ENCODE results near the gene PTCHD1. TPM values are rescaled to one million over a fixed set of nuclear protein-coding genes. Genes with fewer than 3 reads are reported as not detected.
A peak's percentile ranks its signal among the peaks of the same experiment; 100 is the strongest.

PTCHD1 gene
- total RNA-seq, 2 donors from 2014 or later, result under 0.01 TPM; not detected in 1

- Histone ChIP-seq H3K4me1 (peaks cover 5% of the 10 kb centered on the region), H3K27me3 (no peaks in the 10 kb centered on the region), H3K9me3 (no peaks in the 10 kb centered on the region), H3K4me3 (no peak overlapping the region), H3K36me3 (replicated peaks in 1 of 2; ENCODE audit: insufficient read depth in 1 of 2, low read depth in 2 of 2) (no peaks in the 10 kb centered on the region), H3K27ac (no peak overlapping the region)
- DNase-seq (no peak), ATAC-seq (no peak)
- 87 to 90% methylated on average over 5 of the region's 5 CpGs for WGBS, 2 donors
- intact Hi-C loops (cut with DNase I), result no loop called here
- TF ChIP-seq CTCF (IDR thresholded peaks at IDR 0.05) (no peak), POLR2A (IDR thresholded peaks at IDR 0.05) (no peak)
Observed at GRCh38 chrX:23392195-23392594, 57.5 kb downstream of the PTCHD1 start.

GRCh38 chrX:23394421-23394820, 59.8 kb downstream of the PTCHD1 start:
- no peak for TF ChIP-seq CTCF (IDR thresholded peaks at IDR 0.05)
- no peak for TF ChIP-seq POLR2A (IDR thresholded peaks at IDR 0.05)

GRCh38 chrX:23396263-23396662, 61.6 kb downstream of the PTCHD1 start:
- no peak for ATAC-seq
- TF ChIP-seq POLR2A (IDR thresholded peaks at IDR 0.05) (no peak), CTCF (IDR thresholded peaks at IDR 0.05) (no peak)
- Histone ChIP-seq H3K4me1 (peaks cover 5% of the 10 kb centered on the region), H3K27me3 (no peaks in the 10 kb centered on the region), H3K9me3 (no peaks in the 10 kb centered on the region), H3K4me3 (no peak overlapping the region), H3K27ac (no peak overlapping the region), H3K36me3 (replicated peaks in 1 of 2; ENCODE audit: insufficient read depth in 1 of 2, low read depth in 2 of 2) (no peaks in the 10 kb centered on the region)
- intact Hi-C loops (cut with DNase I), result no loop called here
- 42 to 56% methylated on average over 5 of the region's 5 CpGs for WGBS, 2 donors
- DNase-seq, result no peak

More at GRCh38 chrX:23394421-23394820, 59.8 kb downstream of the PTCHD1 start:
- peak; percentile 56 for ATAC-seq
- Histone ChIP-seq H3K4me3 (no peak overlapping the region), H3K36me3 (replicated peaks in 1 of 2; ENCODE audit: insufficient read depth in 1 of 2, low read depth in 2 of 2) (no peaks in the 10 kb centered on the region), H3K27ac (no peak overlapping the region), H3K4me1 (peaks cover 5% of the 10 kb centered on the region), H3K9me3 (no peaks in the 10 kb centered on the region), H3K27me3 (no peaks in the 10 kb centered on the region)
- peak; percentile 48 to 69 (median 60) for DNase-seq
- WGBS, 2 donors, result 80% methylated on average over 1 of the region's 1 CpG; no CpG with 5 or more reads in 1 of the 2 donors
- intact Hi-C loops (cut with DNase I), result no loop called here

GRCh38 chrX:23398570-23398969, 63.9 kb downstream of the PTCHD1 start:
- WGBS, 2 donors, result 72 to 82% methylated on average over 6 to 8 of the region's 8 CpGs
- H3K4me1 ChIP-seq, result peaks cover 5% of the 10 kb centered on the region
- H3K36me3 ChIP-seq (replicated peaks in 1 of 2; ENCODE audit: insufficient read depth in 1 of 2, low read depth in 2 of 2), result no peaks in the 10 kb centered on the region
- no peaks in the 10 kb centered on the region for H3K27me3 ChIP-seq
- no peak for TF ChIP-seq POLR2A (IDR thresholded peaks at IDR 0.05)
- TF ChIP-seq CTCF (IDR thresholded peaks at IDR 0.05), result no peak
- DNase-seq (no peak), ATAC-seq (no peak)
- intact Hi-C loops (cut with DNase I), result no loop called here
- H3K9me3 ChIP-seq, result no peaks in the 10 kb centered on the region
- H3K27ac ChIP-seq, result no peak overlapping the region
- H3K4me3 ChIP-seq, result no peak overlapping the region

GRCh38 chrX:23403849-23404248, 69.2 kb downstream of the PTCHD1 start:
- peak in 1 of 4 donors; percentile 2 for DNase-seq
- ATAC-seq, result no peak
- Histone ChIP-seq H3K9me3 (no peaks in the 10 kb centered on the region), H3K4me3 (no peak overlapping the region), H3K27ac (no peak overlapping the region), H3K4me1 (no peaks in the 10 kb centered on the region), H3K36me3 (replicated peaks in 1 of 2; ENCODE audit: insufficient read depth in 1 of 2, low read depth in 2 of 2) (no peaks in the 10 kb centered on the region), H3K27me3 (no peaks in the 10 kb centered on the region)
- intact Hi-C loops (cut with DNase I), result no loop called here
- TF ChIP-seq CTCF (IDR thresholded peaks at IDR 0.05) (peak in 3 of 7 experiments; percentile 16 to 29 (median 19)), POLR2A (IDR thresholded peaks at IDR 0.05) (no peak)
- 35 to 41% methylated on average over 6 of the region's 6 CpGs for WGBS, 2 donors

All from body of pancreas (tissue), 4 donors.